NCI-H2171 (cell line): ENCODE measurements around the gene GUCY1A1.

Experiments used
- DNase-seq: peaks from one replicate; lab custom pipeline; 2025; lab: John Stamatoyannopoulos, UW

The GUCY1A1 gene

GRCh38 chr4:155693015-155693663 lies 26.5 kb downstream of the GUCY1A1 start:
- no peak for DNase-seq

GRCh38 chr4:155694100-155694785 lies 27.6 kb downstream of the GUCY1A1 start:
- DNase-seq: no peak

GRCh38 chr4:155696226-155696625 lies 29.6 kb downstream of the GUCY1A1 start:
- DNase-seq: no peak

DNA sequence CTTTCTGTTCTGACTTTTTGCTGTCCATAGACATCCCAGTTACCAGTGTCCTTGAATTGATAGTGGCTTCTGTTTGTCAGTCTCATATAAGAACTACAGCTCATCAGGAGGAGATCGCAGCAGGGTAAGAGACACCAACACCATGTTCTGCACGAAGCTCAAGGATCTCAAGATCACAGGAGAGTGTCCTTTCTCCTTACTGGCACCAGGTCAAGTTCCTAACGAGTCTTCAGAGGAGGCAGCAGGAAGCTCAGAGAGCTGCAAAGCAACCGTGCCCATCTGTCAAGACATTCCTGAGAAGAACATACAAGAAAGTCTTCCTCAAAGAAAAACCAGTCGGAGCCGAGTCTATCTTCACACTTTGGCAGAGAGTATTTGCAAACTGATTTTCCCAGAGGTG lies 30.1 kb downstream of the GUCY1A1 start:
- no peak for DNase-seq

GRCh38 chr4:155701827-155702226 lies 35.2 kb downstream of the GUCY1A1 start:
- DNase-seq: no peak

DNA sequence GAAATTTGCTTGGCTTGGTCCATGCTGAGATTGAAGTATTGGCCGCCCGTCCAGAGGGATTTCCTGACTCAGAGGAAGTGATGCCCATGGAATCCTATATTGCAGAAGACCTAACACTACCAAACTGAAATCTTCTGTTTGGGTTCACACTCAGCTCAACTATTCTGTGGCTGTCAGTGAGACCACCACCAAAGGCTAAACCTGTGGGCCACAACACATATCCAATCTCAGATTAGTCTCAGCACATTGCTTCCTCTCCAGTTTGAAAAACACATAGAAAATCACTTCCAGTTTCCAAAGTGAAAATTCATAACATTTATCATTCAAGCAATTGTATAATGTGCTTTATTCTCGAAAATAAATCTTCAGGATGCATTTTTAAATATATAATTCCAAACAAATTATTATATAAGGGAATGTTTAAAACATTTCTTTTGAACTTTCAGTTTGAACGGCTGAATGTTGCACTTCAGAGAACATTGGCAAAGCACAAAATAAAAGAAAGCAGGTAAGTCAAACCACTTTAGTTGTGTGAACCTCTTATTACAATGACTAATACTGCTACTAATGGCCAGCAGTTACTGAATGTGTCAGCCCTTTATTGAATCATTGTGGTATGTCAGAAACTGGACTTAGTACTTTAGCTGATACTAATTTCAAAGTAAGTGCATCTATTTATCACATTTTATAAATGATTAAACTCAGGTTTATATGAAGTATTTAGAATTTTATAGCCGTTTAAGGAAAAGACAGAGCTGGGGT lies 37.0 kb downstream of the GUCY1A1 start:
- DNase-seq: no peak

DNA sequence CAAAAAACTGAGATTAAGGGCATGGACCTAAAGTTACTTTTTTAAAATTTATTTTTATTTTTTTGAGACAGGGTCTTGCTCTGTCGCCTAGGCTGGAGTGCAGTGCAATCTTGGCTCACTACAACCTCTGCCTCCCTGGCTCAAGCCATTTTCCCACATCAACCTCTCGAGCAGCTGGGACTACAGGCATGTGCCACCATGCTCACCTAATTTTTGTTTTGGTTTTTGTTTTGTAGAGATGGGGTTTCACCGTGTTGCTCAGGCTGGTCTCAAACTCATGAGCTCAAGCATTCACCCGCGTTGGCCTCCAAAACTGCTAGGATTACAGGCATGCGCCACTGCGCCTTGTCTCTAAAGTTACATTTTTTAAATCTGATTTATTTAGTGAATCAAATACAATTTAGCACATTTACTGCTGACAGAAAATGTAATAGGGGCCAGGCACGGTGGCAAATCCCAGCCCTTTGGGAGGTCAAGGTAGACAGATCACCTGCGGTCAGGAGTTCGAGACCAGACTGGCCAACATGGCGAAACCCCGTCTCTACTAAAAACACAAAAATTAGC lies 38.3 kb downstream of the GUCY1A1 start:
- DNase-seq: no peak

DNA sequence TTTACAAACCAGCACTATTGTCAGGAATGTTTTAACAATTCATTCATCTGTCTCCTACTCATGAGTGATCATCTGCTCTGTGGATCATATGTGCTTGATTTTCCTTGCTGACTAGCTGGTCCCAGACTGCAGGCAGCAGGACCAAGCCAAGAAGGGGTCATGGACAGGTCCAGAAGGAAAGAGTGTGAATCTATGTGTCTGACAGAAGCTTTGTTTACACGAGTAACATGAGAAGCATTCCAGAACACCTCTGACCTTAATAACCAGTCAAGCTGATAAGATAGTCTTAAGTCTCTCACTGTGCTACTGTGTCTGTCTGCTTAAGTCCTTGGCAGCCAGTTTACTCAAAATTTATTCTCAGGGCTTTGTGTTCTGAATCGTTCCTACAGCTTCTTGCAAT lies 39.0 kb downstream of the GUCY1A1 start:
- DNase-seq: no peak

- no peak for DNase-seq
These were observed 39.5 kb downstream of the GUCY1A1 start for GRCh38 chr4:155706147-155706546.

GRCh38 chr4:155707251-155707650 lies 40.6 kb downstream of the GUCY1A1 start:
- DNase-seq: no peak

DNA sequence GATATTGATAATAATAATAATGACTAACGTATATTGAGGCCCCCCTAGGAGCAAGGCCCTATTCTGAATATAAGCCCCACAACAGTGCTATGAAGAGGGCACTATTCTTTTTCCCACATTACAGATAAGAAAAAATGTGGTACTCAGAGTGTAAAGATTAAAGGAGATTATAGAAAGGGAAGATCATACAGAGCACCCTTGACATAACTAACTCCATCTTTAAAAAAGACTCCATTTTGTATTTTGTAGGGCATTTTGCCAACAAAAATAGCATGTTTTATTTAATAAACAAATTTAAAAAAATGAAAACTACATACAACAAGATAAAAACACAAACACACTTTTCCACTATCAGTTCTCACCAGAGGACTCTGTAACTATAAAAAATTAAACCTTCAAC lies 42.1 kb downstream of the GUCY1A1 start:
- no peak for DNase-seq

GRCh38 chr4:155709918-155710317 lies 43.3 kb downstream of the GUCY1A1 start:
- DNase-seq: no peak

DNA sequence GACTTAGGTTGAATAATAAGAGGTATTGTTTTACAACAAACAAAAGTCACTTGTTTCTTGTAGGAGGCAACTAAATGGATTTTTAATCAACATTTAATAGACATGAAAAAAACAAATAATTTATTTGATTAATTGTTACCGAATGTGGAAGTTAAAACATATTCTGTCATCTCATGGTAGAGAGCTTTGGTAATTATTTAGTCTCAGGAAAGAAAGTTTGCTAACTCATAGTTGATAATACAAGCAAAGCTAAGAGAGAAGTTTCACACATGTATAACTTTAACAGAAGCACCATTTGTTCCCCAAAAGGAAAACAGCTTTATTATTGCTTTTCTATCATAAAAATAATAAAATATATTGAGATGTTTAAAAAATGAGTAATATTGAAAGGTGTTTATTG lies 44.9 kb downstream of the GUCY1A1 start:
- no peak for DNase-seq

DNA sequence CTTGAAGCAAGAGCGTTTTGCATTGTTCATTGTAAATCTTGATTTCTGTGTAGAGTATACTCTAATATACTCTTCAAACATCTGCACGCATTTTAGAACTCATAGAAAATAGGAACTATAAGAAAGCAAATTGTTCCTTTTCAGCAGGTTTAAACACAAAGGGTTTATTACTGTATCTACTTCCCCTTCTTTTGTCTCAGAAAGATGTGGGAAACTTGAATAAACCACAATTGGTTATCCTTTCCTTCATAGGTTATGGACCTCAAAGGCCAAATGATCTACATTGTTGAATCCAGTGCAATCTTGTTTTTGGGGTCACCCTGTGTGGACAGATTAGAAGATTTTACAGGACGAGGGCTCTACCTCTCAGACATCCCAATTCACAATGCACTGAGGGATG lies 46.2 kb downstream of the GUCY1A1 start:
- no peak for DNase-seq

- DNase-seq: no peak
These were observed 47.3 kb downstream of the GUCY1A1 start for GRCh38 chr4:155713911-155714310.

DNA sequence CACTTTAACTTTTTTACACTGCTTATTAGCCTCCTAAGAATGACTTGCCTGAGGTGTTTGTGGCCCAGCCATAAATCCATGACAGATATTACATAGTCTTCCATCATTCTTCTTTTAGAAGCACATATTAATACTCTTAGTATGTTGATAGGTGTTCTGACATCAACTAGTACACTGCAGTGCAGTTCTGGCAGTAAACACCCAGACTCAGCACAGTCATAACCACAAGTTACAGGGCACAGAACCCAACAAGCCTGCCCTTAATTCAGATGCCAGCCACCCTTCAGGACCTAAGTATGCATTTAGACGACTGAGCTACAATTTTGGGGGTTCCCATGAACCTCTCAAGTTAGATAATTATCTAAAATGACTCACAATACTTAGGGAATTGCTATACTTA lies 55.7 kb downstream of the GUCY1A1 start:
- no peak for DNase-seq

- DNase-seq: no peak
These were observed 56.3 kb downstream of the GUCY1A1 start for GRCh38 chr4:155722816-155723499.

GRCh38 chr4:155724731-155725130 lies 58.1 kb downstream of the GUCY1A1 start:
- no peak for DNase-seq

- no peak for DNase-seq
These were observed 67.4 kb downstream of the GUCY1A1 start for GRCh38 chr4:155734065-155734464.

GRCh38 chr4:155734951-155735350 lies 68.3 kb downstream of the GUCY1A1 start:
- no peak for DNase-seq

DNA sequence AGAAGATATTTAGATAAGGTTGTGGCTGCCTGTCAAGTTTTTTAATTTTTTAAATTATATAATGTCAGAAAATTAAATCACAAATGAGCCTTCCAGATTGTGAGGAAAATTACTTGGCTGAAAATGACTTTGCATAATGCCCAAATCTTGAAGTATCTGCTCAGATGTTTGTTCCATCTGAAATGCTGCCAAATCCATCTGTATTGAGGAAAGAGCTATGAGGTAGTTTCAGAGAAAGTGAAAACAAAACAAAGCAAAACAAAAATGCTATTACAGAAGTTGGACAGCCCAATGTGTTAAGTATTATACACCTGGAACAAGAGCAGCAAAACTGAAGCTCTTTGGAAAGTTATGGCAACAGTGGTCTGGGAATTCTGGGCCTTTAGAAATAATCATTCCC lies 68.8 kb downstream of the GUCY1A1 start:
- no peak for DNase-seq

DNA sequence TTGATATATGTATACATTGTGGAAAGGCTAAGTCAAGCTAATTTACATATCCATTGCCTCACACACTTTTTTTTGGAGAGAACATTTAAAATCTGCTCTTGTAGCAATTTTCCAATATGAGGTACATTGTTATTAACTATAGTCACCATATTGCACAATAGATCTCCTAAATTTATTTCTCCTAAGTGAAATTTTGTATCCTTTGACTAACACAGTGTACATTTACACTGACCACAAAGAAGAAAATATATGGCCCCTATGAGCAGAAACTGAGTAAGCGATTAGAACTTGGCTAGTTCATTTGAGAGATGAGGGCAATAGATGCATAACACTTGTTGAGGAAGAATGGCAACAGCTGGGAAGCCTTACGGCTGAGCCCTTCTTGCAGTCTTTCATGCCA lies 71.9 kb downstream of the GUCY1A1 start:
- no peak for DNase-seq
